HCT116 (cell line): ENCODE measurements around the gene NPFF. TPM values are rescaled to one million over a fixed set of nuclear protein-coding genes. Genes with fewer than 3 reads are reported as not detected.
A peak's percentile ranks its signal among the peaks of the same experiment; 100 is the strongest.

Experiments used
- ATAC-seq: fragments of 200-7000 bp; cut with Tn5 transposase; 2 replicates; pipeline ENCODE4 v1.9.1; 2020; ENCODE audit warnings: mild to moderate bottlenecking, moderate library complexity
- Bru-seq: library from RNA; stranded (reverse); fragments of 400-500 nt; gene quantifications from one replicate; lab custom pipeline; 2021; lab: Mats Ljungman, UMichigan
- BruChase-seq, 2 experiments: library from RNA; stranded (reverse); fragments of 400-500 nt; gene quantifications; one replicate each; lab custom pipeline; 2021; lab: Mats Ljungman, UMichigan
- BruUV-seq: library from RNA; stranded (reverse); fragments of 400-500 nt; replicated peaks from 2 replicates; lab custom pipeline; 2021; lab: Mats Ljungman, UMichigan
- CTCF ChIA-PET: fragments of 300-600 bp; sonication (Branson Sonifier 250); formaldehyde crosslinking; loops from one replicate; lab custom pipeline; 2021; ENCODE audit warnings: antibody characterized with exemption; lab: Charles Lee
- POLR2A ChIA-PET: fragments of 300-600, 350-600 bp; sonication (Branson Sonifier 250); formaldehyde crosslinking; loops from one replicate; lab custom pipeline; 2021; ENCODE audit warnings: antibody characterized with exemption; lab: Charles Lee
- RAD21 ChIA-PET, 2 experiments: fragments of 300-600 bp; sonication (Branson Sonifier 250); formaldehyde crosslinking; loops; one replicate each; lab custom pipeline; 2023; ENCODE audit warnings: low total read pairs in 2 of 2; ENCODE audit not compliant: uncharacterized antibody in 2 of 2, unreplicated experiment in 2 of 2, low non-redundant PET in 1 of 2; lab: Charles Lee
- DNase-seq: peaks from one replicate; pipeline ENCODE4 v3.0.0-alpha.2; 2010; ENCODE audit warnings: low read depth, low spot score
- H2AFZ ChIP-seq: fragments of 200-600 bp; shearing (Covaris generic), sonication (generic); 2 replicates; pipeline ENCODE4 v1.6.1; 2017; ENCODE audit warnings: low read depth, mixed run types, mixed read lengths, antibody characterized with exemption, low read length; ENCODE audit not compliant: poor library complexity, severe bottlenecking
- H3K27ac ChIP-seq: 2 replicates; pipeline ENCODE4 v1.5.1; 2012; ENCODE audit warnings: low read depth, low read length
- H3K27me3 ChIP-seq: fragments of 200-600 bp; sonication (generic); 2 replicates; pipeline ENCODE4 v1.6.1; 2016; ENCODE audit warnings: mixed run types, low read length, mixed read lengths; ENCODE audit not compliant: insufficient read depth
- H3K36me3 ChIP-seq, 2 experiments: fragments of 200-500 bp in 1 of 2; fragments of 200-600 bp in 1 of 2; sonication (Bioruptor generic) in 1 of 2; sonication (generic) in 1 of 2; 2 replicates each; pipeline versions ENCODE4 v1.5.1 to v1.6.1; 2014 to 2016; ENCODE audit warnings: low read length in 2 of 2, inconsistent platforms in 1 of 2, mixed read lengths in 1 of 2, mixed run types in 1 of 2; ENCODE audit not compliant: insufficient read depth in 2 of 2, control insufficient read depth in 1 of 2
- H3K4me1 ChIP-seq, 2 experiments: fragments of 200-600 bp in 1 of 2; sonication (generic) in 1 of 2; 2 replicates each; pipeline versions ENCODE4 v1.5.1 to v1.6.1; 2012 to 2017; ENCODE audit warnings: low read length in 2 of 2, inconsistent platforms in 1 of 2, mild to moderate bottlenecking in 1 of 2, mixed read lengths in 1 of 2, mixed run types in 1 of 2, moderate library complexity in 1 of 2; ENCODE audit not compliant: insufficient read depth in 2 of 2, control insufficient read depth in 1 of 2
- H3K4me2 ChIP-seq: fragments of 200-600 bp; sonication (generic); 2 replicates; pipeline ENCODE4 v1.6.1; 2017; ENCODE audit warnings: mixed run types, low read length, mixed read lengths
- H3K4me3 ChIP-seq, 2 experiments: fragments of 200-600 bp in 1 of 2; sonication (generic) in 1 of 2; replicated peaks in 1 of 2; 2 replicates each; pipeline ENCODE4 v1.5.1; 2011 to 2016; ENCODE audit warnings: low read length in 2 of 2, control low read depth in 1 of 2, low read depth in 1 of 2, mild to moderate bottlenecking in 1 of 2, mixed read lengths in 1 of 2, mixed run types in 1 of 2
- H3K79me2 ChIP-seq: fragments of 200-600 bp; sonication (generic); 2 replicates; pipeline ENCODE4 v1.6.1; 2017; ENCODE audit warnings: mild to moderate bottlenecking, mixed run types, low read length, moderate library complexity, mixed read lengths; ENCODE audit not compliant: insufficient read depth
- H3K9ac ChIP-seq: fragments of 200-600 bp; sonication (generic); 2 replicates; pipeline ENCODE4 v1.6.1; 2016; ENCODE audit warnings: low read length, mixed read lengths
- H3K9me2 ChIP-seq: fragments of 200-600 bp; sonication (generic), shearing (Covaris generic); 2 replicates; pipeline ENCODE4 v1.6.1; 2017; ENCODE audit warnings: mixed run types, mild to moderate bottlenecking, moderate library complexity; ENCODE audit not compliant: insufficient read depth
- H3K9me3 ChIP-seq, 2 experiments: fragments of 200-500 bp in 1 of 2; fragments of 200-600 bp in 1 of 2; sonication (Bioruptor generic) in 1 of 2; sonication (generic) in 1 of 2; 2 replicates each; pipeline ENCODE4 v1.6.1; 2014 to 2017; ENCODE audit warnings: low read length in 2 of 2, mixed read lengths in 2 of 2, inconsistent platforms in 1 of 2, low read depth in 1 of 2, mild to moderate bottlenecking in 1 of 2, mixed run types in 1 of 2, moderate library complexity in 1 of 2; ENCODE audit not compliant: control insufficient read depth in 1 of 2, insufficient read depth in 1 of 2
- H4K20me1 ChIP-seq: fragments of 200-600 bp; sonication (generic), shearing (Covaris generic); 2 replicates; pipeline ENCODE4 v1.6.1; 2017; ENCODE audit warnings: mixed run types, mild to moderate bottlenecking, moderate library complexity; ENCODE audit not compliant: insufficient read depth
- CBX3 ChIP-seq: IDR thresholded peaks from 2 replicates; pipeline ENCODE4 v1.6.1; 2012; ENCODE audit warnings: low read depth
- CEBPB ChIP-seq: IDR thresholded peaks from 2 replicates; pipeline ENCODE4 v1.6.1; 2012; ENCODE audit warnings: low read depth
- POLR2AphosphoS5 ChIP-seq: IDR thresholded peaks from 2 replicates; pipeline ENCODE4 v1.6.1; 2011; ENCODE audit warnings: mild to moderate bottlenecking, low read depth, low read length, moderate library complexity
- SP1 ChIP-seq: IDR thresholded peaks from 2 replicates; pipeline ENCODE4 v1.6.1; 2012; ENCODE audit warnings: low read depth
- SRF ChIP-seq: IDR thresholded peaks from 2 replicates; pipeline ENCODE4 v1.6.1; 2012; ENCODE audit warnings: low read depth
- ZNF274 ChIP-seq: fragments of 200-500 bp; sonication (Bioruptor generic); IDR thresholded peaks from 2 replicates; pipeline ENCODE4 v1.6.1; 2014; ENCODE audit warnings: mild to moderate bottlenecking, low read depth, low read length, inconsistent platforms
- intact Hi-C: fragments of 100-400 bp; cut with micrococcal nuclease; formaldehyde crosslinking; loops from 2 replicates; pipeline ENCODE4 v1.10.0; 2022
- long read RNA-seq: library from polyadenylated mRNA; unstranded; transcript quantifications from one replicate; pipeline ENCODE4 v2.0.0, GENCODE V29; 2021; ENCODE audit not compliant: unreplicated experiment
- polyA plus RNA-seq: library from polyadenylated mRNA; unstranded; fragments of >200 nt; gene quantifications from 2 replicates; pipeline ENCODE4 v1.2.1, GENCODE V29; 2012; ENCODE audit warnings: missing spikeins
- total RNA-seq: library from RNA; stranded (reverse); gene quantifications from one replicate; pipeline ENCODE4 v1.2.1, GENCODE V29; 2021; ENCODE audit not compliant: unreplicated experiment

NPFF gene, protein sequence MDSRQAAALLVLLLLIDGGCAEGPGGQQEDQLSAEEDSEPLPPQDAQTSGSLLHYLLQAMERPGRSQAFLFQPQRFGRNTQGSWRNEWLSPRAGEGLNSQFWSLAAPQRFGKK
- total RNA-seq = not detected
- 0.18 and 0.22 TPM in 2 replicates for polyA plus RNA-seq
- percentile 63 among the genes with signal in this experiment for Bru-seq, nascent RNA
- percentile 93 among the genes with signal in this experiment for BruChase-seq, experiment 1, labeled RNA remaining after a 6-hour chase
- percentile 87 among the genes with signal in this experiment for BruChase-seq, experiment 2, labeled RNA remaining after a 2-hour chase
- long read RNA-seq = 0 reads

DNA sequence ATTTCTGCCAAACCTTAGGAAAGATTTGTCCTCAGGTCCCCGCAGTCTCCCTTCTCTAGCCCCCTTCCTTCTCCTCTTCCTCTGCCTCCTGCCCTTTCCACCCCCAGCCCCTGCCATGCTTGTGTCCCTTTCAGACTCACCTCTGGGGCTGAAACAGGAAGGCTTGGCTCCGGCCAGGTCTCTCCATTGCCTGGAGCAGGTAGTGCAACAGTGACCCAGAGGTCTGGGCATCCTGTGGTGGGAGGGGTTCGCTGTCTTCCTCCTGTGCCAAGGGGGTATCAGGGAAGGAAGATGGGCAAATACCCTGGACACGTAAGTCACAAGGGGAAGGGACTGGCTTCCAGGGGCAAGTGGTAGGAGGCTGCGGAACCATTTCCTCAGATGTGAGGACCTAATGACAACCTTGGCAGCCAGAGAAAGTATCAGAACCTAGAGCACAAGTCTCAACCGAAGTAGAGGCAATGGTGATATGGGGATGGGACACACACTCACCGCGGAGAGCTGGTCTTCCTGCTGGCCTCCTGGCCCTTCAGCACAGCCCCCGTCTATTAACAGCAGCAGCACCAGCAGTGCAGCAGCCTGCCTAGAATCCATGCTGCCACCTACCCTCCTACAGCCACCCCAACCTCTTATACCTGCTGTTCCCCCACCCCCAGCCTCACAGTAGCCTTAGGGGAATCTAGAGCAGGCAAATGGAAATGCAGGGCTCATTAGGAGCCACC, at the start of gene NPFF:
NPFF (minus strand) TSS at position 604 of the 722 bp plus-strand sequence; CDS start at position 594, 10 bp downstream.
- CTCF ChIA-PET = interaction anchor here (2.8 kb wide), 1 partner anchor 180 kb away, joined by 14 read pairs; no protein-coding TSS in a partner anchor
- H3K9me3 ChIP-seq = no peaks in the 10 kb centered on the region
- H2AFZ ChIP-seq = no peak within 1 kb of the TSS
- H3K9me2 ChIP-seq = no peaks in the 10 kb centered on the region
- TF ChIP-seq CBX3 (no peak), ZNF274 (no peak)
- H3K79me2 ChIP-seq = peaks cover 10% of the 10 kb centered on the region
- H3K36me3 ChIP-seq = peaks cover 5 to 9% of the 10 kb centered on the region in 2 experiments; a peak in 3 of 4 replicates
- no peak within 1 kb of the TSS for H3K4me2 ChIP-seq
- POLR2A ChIA-PET = no interaction called here
- no peak for DNase-seq
- no peaks in the 10 kb centered on the region for H4K20me1 ChIP-seq
- no peak within 1 kb of the TSS for H3K9ac ChIP-seq
- no TSS peak for BruUV-seq
- intact Hi-C loops = no loop called here
- no peak for ATAC-seq
- peaks cover 3 to 12% of the 10 kb centered on the region in 2 experiments for H3K4me1 ChIP-seq
- H3K27me3 ChIP-seq = no peaks in the 10 kb centered on the region
- no peak within 1 kb of the TSS for H3K4me3 ChIP-seq
- RAD21 ChIA-PET = no interaction called here
- no peak within 1 kb of the TSS for H3K27ac ChIP-seq

DNA sequence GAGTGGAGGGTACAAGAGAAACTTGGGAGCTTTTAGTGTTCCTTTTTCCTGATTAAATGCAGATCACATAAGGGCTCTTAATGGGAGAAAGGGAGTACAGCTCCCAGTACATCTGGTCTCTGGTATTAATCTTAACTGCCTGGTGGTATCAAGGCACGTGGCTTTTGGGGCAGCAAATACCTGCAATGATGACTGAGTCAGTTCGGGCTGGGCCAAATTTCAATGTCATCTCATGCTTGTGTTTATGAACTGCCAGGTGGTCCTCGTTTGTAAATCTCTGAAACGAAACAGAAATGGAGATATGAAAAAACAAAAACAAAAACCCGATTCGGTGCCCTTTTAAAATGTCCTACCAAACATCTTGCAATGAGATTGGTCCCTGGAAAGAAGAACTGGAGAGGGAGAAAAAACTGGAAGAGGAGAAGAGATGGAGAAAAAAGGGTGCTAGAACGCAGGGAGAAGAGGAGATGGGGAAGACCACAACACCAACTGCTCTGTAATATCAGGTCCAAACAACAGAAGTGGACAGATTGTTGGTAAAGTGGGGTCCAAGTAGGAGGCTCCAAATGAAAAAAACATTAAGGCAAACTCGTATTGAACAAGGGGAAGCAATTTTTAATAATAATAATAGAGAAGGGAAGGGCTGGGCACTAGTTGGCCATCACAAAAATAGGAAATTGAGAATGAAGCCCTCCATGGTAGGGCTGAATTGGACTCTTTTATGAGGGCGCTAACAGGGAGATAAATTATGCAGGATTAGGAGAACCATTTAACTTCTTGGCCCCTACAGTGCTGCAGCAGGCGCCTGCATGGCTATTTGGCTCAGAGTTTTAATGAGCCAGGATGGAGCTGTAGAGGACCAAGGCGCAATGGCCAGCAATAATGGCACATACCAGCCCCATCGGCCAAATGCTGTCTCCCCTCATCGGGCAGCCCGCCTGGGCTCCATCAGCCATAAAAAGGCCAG, 45.4 kb upstream of the NPFF start:
- ChIA-PET RAD21 (no interaction called here), CTCF (interaction anchor here (1.3 kb wide), 1 partner anchor 9 kb away, joined by 4 read pairs; no protein-coding TSS in a partner anchor)
- no TSS peak for BruUV-seq

More for the DNA sequence above, 45.4 kb upstream of the NPFF start:
- intact Hi-C loops = no loop called here
- POLR2A ChIA-PET = no interaction called here
- Histone ChIP-seq H3K9me3 (no peaks in the 10 kb centered on the region), H3K27ac (no peak overlapping the region), H4K20me1 (no peaks in the 10 kb centered on the region), H3K9ac (no peak overlapping the region), H2AFZ (no peak overlapping the region), H3K4me3 (no peak overlapping the region), H3K4me2 (no peak overlapping the region), H3K27me3 (no peaks in the 10 kb centered on the region), H3K79me2 (no peaks in the 10 kb centered on the region), H3K4me1 (no peaks in the 10 kb centered on the region), H3K9me2 (no peaks in the 10 kb centered on the region), H3K36me3 (peaks cover 2 to 6% of the 10 kb centered on the region in 2 experiments; a peak in 1 of 4 replicates)
- ATAC-seq (no peak), DNase-seq (no peak)
- TF ChIP-seq ZNF274 (no peak), SRF (no peak), CEBPB (no peak), POLR2AphosphoS5 (no peak), SP1 (no peak)
